Vagina (tissue), 2 donors: ENCODE measurements around the gene NPLOC4. TPM values are rescaled to one million over a fixed set of nuclear protein-coding genes. Genes with fewer than 3 reads are reported as not detected.

Source experiments
- DNase-seq, 2 donors: peaks; one replicate each; pipeline ENCODE4 v3.0.0-alpha.2; 2017; ENCODE audit errors: extremely low spot score in 2 of 2
- H3K27ac ChIP-seq: fragments of 200-600 bp; sonication (generic); one replicate; pipeline ENCODE4 v1.5.1; 2019
- H3K27me3 ChIP-seq: fragments of 200-600 bp; sonication (generic); one replicate; pipeline ENCODE4 v1.5.1; 2019
- H3K36me3 ChIP-seq, 2 donors: fragments of 200-600 bp; sonication (generic); one replicate each; pipeline ENCODE4 v1.5.1; 2017 to 2019
- H3K4me1 ChIP-seq: fragments of 200-600 bp; sonication (generic); one replicate; pipeline ENCODE4 v1.5.1; 2019
- H3K4me3 ChIP-seq, 2 donors: fragments of 200-600 bp; sonication (generic); 1 replicate in 1 of 2; 2 replicates in 1 of 2; pipeline ENCODE4 v1.5.1; 2016 to 2019
- H3K9me3 ChIP-seq: fragments of 200-600 bp; sonication (generic); one replicate; pipeline ENCODE4 v1.5.1; 2019
- CTCF ChIP-seq, 3 experiments: fragments of 450-650 bp in 2 of 3; fragments of 200-600 bp in 1 of 3; sonication (generic) in 1 of 3; IDR thresholded peaks; one replicate each; pipeline ENCODE4 v1.5.1; 2017 to 2019; ENCODE audit warnings: antibody characterized with exemption in 3 of 3, mild to moderate bottlenecking in 2 of 3, moderate library complexity in 2 of 3
- POLR2A ChIP-seq, 2 donors: fragments of 450-650 bp; IDR thresholded peaks; one replicate each; pipeline ENCODE4 v1.6.1; 2017; ENCODE audit warnings: antibody characterized with exemption in 2 of 2, mild to moderate bottlenecking in 2 of 2, moderate library complexity in 2 of 2
- POLR2AphosphoS5 ChIP-seq, 2 donors: sonication (generic); formaldehyde crosslinking; IDR thresholded peaks; one replicate each; pipeline ENCODE4 v1.9.0; 2017; ENCODE audit warnings: antibody characterized with exemption in 2 of 2, mild to moderate bottlenecking in 2 of 2, low read depth in 1 of 2; ENCODE audit not compliant: insufficient read depth in 1 of 2
- intact Hi-C: fragments of 100-400 bp; cut with DNase I; formaldehyde crosslinking; loops from one replicate; pipeline ENCODE4 v1.15.1; 2023
- total RNA-seq: library from RNA; depleted of rRNA; stranded (reverse); fragments of >200 nt; gene quantifications from one replicate; pipeline ENCODE4 v1.2.3, GENCODE V29; 2016

NPLOC4 gene
- total RNA-seq, 1 donor from 2014 or later, result 68.3 TPM

- H3K36me3 ChIP-seq, result peaks cover 0 to 35% of the 10 kb centered on the region in 2 donors
- intact Hi-C loops, result no loop called here
- H3K27me3 ChIP-seq, result no peaks in the 10 kb centered on the region
- H3K9me3 ChIP-seq, result no peaks in the 10 kb centered on the region
- no peak overlapping the region for H3K27ac ChIP-seq
- H3K4me1 ChIP-seq, result peaks cover 25% of the 10 kb centered on the region
- TF ChIP-seq POLR2A (IDR thresholded peaks at IDR 0.05) (no peak), POLR2AphosphoS5 (IDR thresholded peaks at IDR 0.05; ENCODE audit: insufficient read depth in 1 of 2, low read depth in 1 of 2) (no peak), CTCF (IDR thresholded peaks at IDR 0.05) (no peak)
- no peak overlapping the region for H3K4me3 ChIP-seq
- DNase-seq, result no peak
Measured at GRCh38 chr17:81573794-81574642, 62.9 kb downstream of the NPLOC4 start.

- intact Hi-C loops, result no loop called here
- Histone ChIP-seq H3K4me1 (peaks cover 27% of the 10 kb centered on the region), H3K9me3 (no peaks in the 10 kb centered on the region), H3K27me3 (no peaks in the 10 kb centered on the region), H3K36me3 (peaks cover 0 to 46% of the 10 kb centered on the region in 2 donors), H3K4me3 (no peak overlapping the region), H3K27ac (no peak overlapping the region)
- DNase-seq, result no peak
- TF ChIP-seq POLR2A (IDR thresholded peaks at IDR 0.05) (no peak), POLR2AphosphoS5 (IDR thresholded peaks at IDR 0.05; ENCODE audit: insufficient read depth in 1 of 2, low read depth in 1 of 2) (no peak), CTCF (IDR thresholded peaks at IDR 0.05) (no peak)
Measured at GRCh38 chr17:81572563-81573168, 64.2 kb downstream of the NPLOC4 start.

- intact Hi-C loops, result no loop called here
- Histone ChIP-seq H3K4me3 (no peak overlapping the region), H3K4me1 (peaks cover 27% of the 10 kb centered on the region), H3K9me3 (no peaks in the 10 kb centered on the region), H3K27me3 (no peaks in the 10 kb centered on the region), H3K36me3 (peaks cover 0 to 46% of the 10 kb centered on the region in 2 donors), H3K27ac (no peak overlapping the region)
- no peak for DNase-seq
- TF ChIP-seq POLR2AphosphoS5 (IDR thresholded peaks at IDR 0.05; ENCODE audit: insufficient read depth in 1 of 2, low read depth in 1 of 2) (no peak), CTCF (IDR thresholded peaks at IDR 0.05) (no peak), POLR2A (IDR thresholded peaks at IDR 0.05) (no peak)
Measured at GRCh38 chr17:81570964-81571363, 65.9 kb downstream of the NPLOC4 start.

GRCh38 chr17:81569986-81570514 is 66.9 kb downstream of the NPLOC4 start:
- no peak for TF ChIP-seq POLR2A (IDR thresholded peaks at IDR 0.05)
- TF ChIP-seq POLR2AphosphoS5 (IDR thresholded peaks at IDR 0.05; ENCODE audit: insufficient read depth in 1 of 2, low read depth in 1 of 2), result no peak
- TF ChIP-seq CTCF (IDR thresholded peaks at IDR 0.05), result no peak
- Histone ChIP-seq H3K27ac (no peak overlapping the region), H3K4me1 (peaks cover 32% of the 10 kb centered on the region), H3K27me3 (no peaks in the 10 kb centered on the region), H3K36me3 (peaks cover 0 to 53% of the 10 kb centered on the region in 2 donors), H3K9me3 (no peaks in the 10 kb centered on the region), H3K4me3 (no peak overlapping the region)
- DNase-seq, result no peak
- intact Hi-C loops, result no loop called here
